Measurements from ENCODE around the gene MYO16.

GRCh38 chr13:109150696-109151095 is 521.3 kb downstream of the MYO16 start:
- TF ChIP-seq CTCF (IDR thresholded peaks at IDR 0.05) (no peak), POLR2A (IDR thresholded peaks at IDR 0.05) (no peak)
